Natural killer cell (primary cell): ENCODE data around the gene PCSK7. TPM values are rescaled to one million over a fixed set of nuclear protein-coding genes. Genes with fewer than 3 reads are reported as not detected.

ENCODE experiments used
- ATAC-seq, 3 donors: fragments of 150-1000 bp in 2 of 3; fragments of 200-7000 bp in 1 of 3; cut with Tn5 transposase; 1 replicate in 1 of 3; 2 replicates in 2 of 3; pipeline ENCODE4 v1.10.0; 2021; ENCODE audit warnings: mild to moderate bottlenecking in 2 of 3, moderate library complexity in 2 of 3
- DNase-seq, 2 donors: peaks; one replicate each; pipeline versions ENCODE4 v3.0.0 to v3.0.0-alpha.2; 2013 to 2021; ENCODE audit warnings: mixed read lengths in 1 of 2
- H3K27ac ChIP-seq: one replicate; pipeline ENCODE4 v1.5.1; 2013; ENCODE audit warnings: mild to moderate bottlenecking, low read length
- H3K27me3 ChIP-seq: one replicate; pipeline ENCODE4 v1.6.1; 2013; ENCODE audit warnings: low read length; ENCODE audit not compliant: control insufficient read depth, insufficient read depth
- H3K36me3 ChIP-seq: one replicate; pipeline ENCODE4 v1.6.1; 2013; ENCODE audit warnings: low read length; ENCODE audit not compliant: control insufficient read depth, insufficient read depth
- H3K4me1 ChIP-seq: one replicate; pipeline ENCODE4 v1.6.1; 2013; ENCODE audit warnings: low read length; ENCODE audit not compliant: control insufficient read depth, insufficient read depth
- H3K4me3 ChIP-seq: one replicate; pipeline ENCODE4 v1.5.1; 2013; ENCODE audit warnings: low read length
- H3K9me3 ChIP-seq: one replicate; pipeline ENCODE4 v1.6.1; 2013; ENCODE audit warnings: low read length; ENCODE audit not compliant: control insufficient read depth, insufficient read depth
- H3K27ac Mint-ChIP-seq, 2 donors: one replicate each; pipeline ENCODE4 v1.8.0; 2022; ENCODE audit warnings: mild to moderate bottlenecking in 2 of 2, mixed read lengths in 2 of 2, moderate library complexity in 1 of 2
- H3K27me3 Mint-ChIP-seq, 2 donors: one replicate each; pipeline ENCODE4 v1.8.0; 2022; ENCODE audit warnings: low read depth in 2 of 2, mixed read lengths in 2 of 2
- H3K36me3 Mint-ChIP-seq: one replicate; pipeline ENCODE4 v1.8.0; 2022; ENCODE audit warnings: mixed read lengths
- H3K4me1 Mint-ChIP-seq, 2 donors: one replicate each; pipeline ENCODE4 v1.8.0; 2022; ENCODE audit warnings: mixed read lengths in 2 of 2
- H3K4me3 Mint-ChIP-seq: one replicate; pipeline ENCODE4 v1.8.0; 2022; ENCODE audit warnings: mild to moderate bottlenecking, moderate library complexity, mixed read lengths
- H3K9me3 Mint-ChIP-seq, 2 donors: one replicate each; pipeline ENCODE4 v1.8.0; 2022; ENCODE audit warnings: mixed read lengths in 2 of 2
- WGBS: methylation state at CpG from one replicate; pipeline ENCODE4 v1.1.7; 2013; ENCODE audit warnings: missing lambda C conversion rate; ENCODE audit not compliant: insufficient coverage; 5-methylcytosine and 5-hydroxymethylcytosine counted together
- intact Hi-C: fragments of 100-400 bp; cut with micrococcal nuclease; formaldehyde crosslinking; loops from one replicate; pipeline ENCODE4 v1.14.2; 2022
- total RNA-seq, 4 donors: library from RNA; stranded (reverse); fragments of 120-200 nt in 1 of 4; gene quantifications; one replicate each; pipeline versions ENCODE4 v1.2.3 to v1.2.4, GENCODE V29; 2013 to 2022
- TF ChIP-seq, protein P1 (sequence below): fragments of 200-600 bp; IDR thresholded peaks from one replicate; pipeline ENCODE4 v1.8.0; 2022; ENCODE audit warnings: antibody characterized with exemption

Gene PCSK7
- total RNA-seq, 3 donors from 2014 or later (not counting 1 experiment from before 2014, with no cell fraction given) = 397 to 471 (median 441) TPM

DNA sequence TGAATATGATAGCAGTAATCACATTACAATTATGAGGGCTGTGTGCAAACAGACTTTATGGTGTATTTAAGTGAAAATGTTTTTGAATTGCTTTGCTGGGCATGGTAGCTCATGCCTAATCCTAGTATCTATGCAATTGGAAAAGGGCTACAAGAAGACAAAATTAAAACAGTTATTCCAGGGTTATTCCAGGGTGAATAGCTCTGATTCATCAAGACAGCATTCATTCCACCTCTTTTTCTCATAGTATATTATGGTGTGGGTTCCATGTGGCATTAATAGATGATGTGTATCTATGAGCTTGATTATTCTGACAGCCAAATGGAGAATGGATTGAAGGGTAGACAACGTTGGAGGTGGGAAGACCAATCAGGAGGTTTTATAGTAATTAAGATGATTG is 65.4 kb downstream of the PCSK7 start:
- no peak overlapping the region for H3K27ac Mint-ChIP-seq
- intact Hi-C loops = no loop called here
- TF ChIP-seq, protein P1, sequence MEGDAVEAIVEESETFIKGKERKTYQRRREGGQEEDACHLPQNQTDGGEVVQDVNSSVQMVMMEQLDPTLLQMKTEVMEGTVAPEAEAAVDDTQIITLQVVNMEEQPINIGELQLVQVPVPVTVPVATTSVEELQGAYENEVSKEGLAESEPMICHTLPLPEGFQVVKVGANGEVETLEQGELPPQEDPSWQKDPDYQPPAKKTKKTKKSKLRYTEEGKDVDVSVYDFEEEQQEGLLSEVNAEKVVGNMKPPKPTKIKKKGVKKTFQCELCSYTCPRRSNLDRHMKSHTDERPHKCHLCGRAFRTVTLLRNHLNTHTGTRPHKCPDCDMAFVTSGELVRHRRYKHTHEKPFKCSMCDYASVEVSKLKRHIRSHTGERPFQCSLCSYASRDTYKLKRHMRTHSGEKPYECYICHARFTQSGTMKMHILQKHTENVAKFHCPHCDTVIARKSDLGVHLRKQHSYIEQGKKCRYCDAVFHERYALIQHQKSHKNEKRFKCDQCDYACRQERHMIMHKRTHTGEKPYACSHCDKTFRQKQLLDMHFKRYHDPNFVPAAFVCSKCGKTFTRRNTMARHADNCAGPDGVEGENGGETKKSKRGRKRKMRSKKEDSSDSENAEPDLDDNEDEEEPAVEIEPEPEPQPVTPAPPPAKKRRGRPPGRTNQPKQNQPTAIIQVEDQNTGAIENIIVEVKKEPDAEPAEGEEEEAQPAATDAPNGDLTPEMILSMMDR = no peak
- no peak overlapping the region for H3K4me3 Mint-ChIP-seq
- 89% methylated on average over 1 of the region's 1 CpG for WGBS
- no peaks in the 10 kb centered on the region for H3K9me3 Mint-ChIP-seq
- DNase-seq = no peak
- no peaks in the 10 kb centered on the region for H3K4me1 ChIP-seq
- no peak overlapping the region for H3K4me3 ChIP-seq
- H3K4me1 Mint-ChIP-seq = peaks cover 0 to 4% of the 10 kb centered on the region in 2 donors
- no peak for ATAC-seq
- H3K36me3 Mint-ChIP-seq = peaks cover 7% of the 10 kb centered on the region
- H3K27me3 ChIP-seq = no peaks in the 10 kb centered on the region
- H3K27me3 Mint-ChIP-seq = no peaks in the 10 kb centered on the region
- H3K36me3 ChIP-seq = peaks cover 65% of the 10 kb centered on the region
- no peaks in the 10 kb centered on the region for H3K9me3 ChIP-seq
- no peak overlapping the region for H3K27ac ChIP-seq

DNA sequence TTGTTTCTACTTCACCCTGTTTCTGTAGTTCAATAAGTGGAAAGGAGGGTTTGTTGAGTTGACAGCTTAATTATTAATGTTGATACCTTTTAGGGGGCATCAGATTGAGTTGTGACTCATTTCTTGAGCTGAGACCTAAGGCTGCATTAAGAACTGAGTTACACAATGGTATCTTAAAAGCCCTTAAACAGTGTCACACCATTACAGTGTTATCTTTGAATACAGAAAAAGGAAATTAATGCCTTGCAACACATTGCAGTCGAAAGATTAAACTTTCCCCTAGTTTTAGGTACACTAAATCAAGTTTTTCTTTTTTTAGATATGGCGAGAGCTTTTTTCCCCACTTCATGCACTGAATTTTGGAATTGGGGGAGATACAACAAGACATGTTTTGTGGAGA is 71.0 kb downstream of the PCSK7 start:
- Histone ChIP-seq H3K4me3 (no peak overlapping the region), H3K4me1 (no peaks in the 10 kb centered on the region), H3K27me3 (no peaks in the 10 kb centered on the region), H3K36me3 (peaks cover 55% of the 10 kb centered on the region), H3K9me3 (no peaks in the 10 kb centered on the region), H3K27ac (no peak overlapping the region)
- TF ChIP-seq, protein P1 = no peak
- ATAC-seq = no peak
- DNase-seq = no peak
- intact Hi-C loops = no loop called here
- Mint-ChIP-seq H3K27me3 (no peaks in the 10 kb centered on the region), H3K27ac (no peak overlapping the region), H3K4me3 (no peak overlapping the region), H3K36me3 (peaks cover 7% of the 10 kb centered on the region), H3K4me1 (peaks cover 8 to 13% of the 10 kb centered on the region in 2 donors), H3K9me3 (no peaks in the 10 kb centered on the region)
- WGBS = no CpG with 5 or more reads among the region's 2 CpGs

DNA sequence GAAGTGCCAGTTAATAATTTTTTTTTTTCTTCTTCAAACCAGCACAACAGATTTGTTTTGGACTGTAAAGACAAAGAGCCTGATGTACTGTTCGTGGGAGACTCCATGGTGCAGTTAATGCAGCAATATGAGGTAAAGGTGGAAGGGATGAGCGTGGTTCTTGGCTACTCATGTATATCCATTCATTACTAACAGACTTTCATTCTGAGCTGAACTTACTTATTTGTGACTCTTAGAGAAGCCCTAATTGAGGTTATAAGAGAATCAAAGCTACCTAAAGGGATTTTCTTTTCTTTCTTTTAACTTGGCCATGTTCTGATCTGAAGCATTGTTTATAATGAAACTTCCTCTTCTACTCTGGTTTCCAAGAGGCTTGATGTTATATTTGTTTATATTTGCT is 72.0 kb downstream of the PCSK7 start:
- TF ChIP-seq, protein P1 = no peak
- WGBS = 100% methylated on average over 1 of the region's 2 CpGs
- DNase-seq (no peak), ATAC-seq (no peak)
- Histone ChIP-seq H3K4me1 (no peaks in the 10 kb centered on the region), H3K27me3 (no peaks in the 10 kb centered on the region), H3K36me3 (peaks cover 48% of the 10 kb centered on the region), H3K9me3 (no peaks in the 10 kb centered on the region), H3K27ac (no peak overlapping the region), H3K4me3 (no peak overlapping the region)
- intact Hi-C loops = no loop called here
- no peaks in the 10 kb centered on the region for H3K36me3 Mint-ChIP-seq
- H3K9me3 Mint-ChIP-seq = no peaks in the 10 kb centered on the region
- no peak overlapping the region for H3K4me3 Mint-ChIP-seq
- H3K27me3 Mint-ChIP-seq = no peaks in the 10 kb centered on the region
- peak overlapping the region in 1 of 2 donors; percentile 22 for H3K27ac Mint-ChIP-seq
- peaks cover 4 to 17% of the 10 kb centered on the region in 2 donors for H3K4me1 Mint-ChIP-seq

DNA sequence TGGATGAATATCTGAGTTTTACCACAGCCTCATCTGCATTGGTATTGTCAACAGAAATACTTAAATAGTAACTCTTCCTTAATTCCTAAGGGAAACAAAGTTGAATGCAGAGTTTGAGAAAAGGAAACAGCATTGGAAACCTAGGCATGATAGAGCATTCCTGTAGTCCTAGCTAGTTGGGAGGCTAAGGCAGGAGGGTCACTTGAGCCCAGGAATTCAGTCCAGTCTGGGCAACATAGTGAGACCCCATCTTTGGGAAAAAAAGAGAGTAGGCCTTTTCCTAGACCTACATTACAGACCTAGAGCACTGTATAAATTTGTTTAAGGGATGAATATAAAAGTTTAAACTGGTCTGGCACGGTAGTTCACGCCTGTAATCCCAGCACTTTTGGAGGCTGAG is 74.4 kb downstream of the PCSK7 start:
- no peak overlapping the region for H3K27ac ChIP-seq
- no peak for ATAC-seq
- Mint-ChIP-seq H3K36me3 (no peaks in the 10 kb centered on the region), H3K4me1 (peaks cover 4 to 17% of the 10 kb centered on the region in 2 donors), H3K27ac (peak overlapping the region; percentile 20 to 38), H3K9me3 (no peaks in the 10 kb centered on the region), H3K4me3 (no peak overlapping the region), H3K27me3 (no peaks in the 10 kb centered on the region)
- H3K4me3 ChIP-seq = no peak overlapping the region
- no peaks in the 10 kb centered on the region for H3K4me1 ChIP-seq
- no CpG with 5 or more reads among the region's 2 CpGs for WGBS
- no peak for DNase-seq
- peaks cover 32% of the 10 kb centered on the region for H3K36me3 ChIP-seq
- H3K27me3 ChIP-seq = no peaks in the 10 kb centered on the region
- intact Hi-C loops = no loop called here
- TF ChIP-seq, protein P1 = no peak
- no peaks in the 10 kb centered on the region for H3K9me3 ChIP-seq
